Epithelial cell of esophagus (primary cell): ENCODE results near the gene PADI1.

Experiments used
- DNase-seq: peaks from one replicate; pipeline ENCODE4 v3.0.0; 2010; ENCODE audit warnings: low read depth
- H3K4me3 ChIP-seq: 2 replicates; pipeline ENCODE4 v1.5.1; 2011; ENCODE audit warnings: mild to moderate bottlenecking, low read length, control low read depth
- CTCF ChIP-seq: IDR thresholded peaks from 2 replicates; pipeline ENCODE4 v1.5.1; 2011; ENCODE audit warnings: low read depth, mild to moderate bottlenecking, low read length, control low read depth, inconsistent platforms; ENCODE audit not compliant: insufficient read depth; ENCODE audit errors: missing control alignments

PADI1 gene

DNA sequence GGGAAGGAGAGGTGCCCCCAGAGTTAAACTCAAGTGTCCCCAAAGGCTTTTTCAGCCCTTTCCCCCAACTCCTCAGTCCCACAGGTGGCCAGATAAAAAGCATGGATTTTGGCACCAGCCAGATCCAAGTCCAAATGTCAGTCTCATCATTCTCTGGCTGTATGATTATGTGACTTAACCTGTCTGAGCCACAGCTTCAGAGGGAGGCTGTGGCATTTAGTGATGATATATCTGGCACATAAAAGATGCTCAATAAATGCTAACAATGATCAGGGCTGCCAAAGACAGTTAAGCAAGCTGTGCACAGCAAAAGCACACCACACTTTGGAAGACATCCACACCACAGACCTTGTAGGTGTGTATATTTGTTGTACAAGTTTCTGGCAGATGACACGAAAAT lies 38.3 kb downstream of the PADI1 start:
- DNase-seq: no peak
- H3K4me3 ChIP-seq: no peak overlapping the region
- TF ChIP-seq CTCF: no peak

DNA sequence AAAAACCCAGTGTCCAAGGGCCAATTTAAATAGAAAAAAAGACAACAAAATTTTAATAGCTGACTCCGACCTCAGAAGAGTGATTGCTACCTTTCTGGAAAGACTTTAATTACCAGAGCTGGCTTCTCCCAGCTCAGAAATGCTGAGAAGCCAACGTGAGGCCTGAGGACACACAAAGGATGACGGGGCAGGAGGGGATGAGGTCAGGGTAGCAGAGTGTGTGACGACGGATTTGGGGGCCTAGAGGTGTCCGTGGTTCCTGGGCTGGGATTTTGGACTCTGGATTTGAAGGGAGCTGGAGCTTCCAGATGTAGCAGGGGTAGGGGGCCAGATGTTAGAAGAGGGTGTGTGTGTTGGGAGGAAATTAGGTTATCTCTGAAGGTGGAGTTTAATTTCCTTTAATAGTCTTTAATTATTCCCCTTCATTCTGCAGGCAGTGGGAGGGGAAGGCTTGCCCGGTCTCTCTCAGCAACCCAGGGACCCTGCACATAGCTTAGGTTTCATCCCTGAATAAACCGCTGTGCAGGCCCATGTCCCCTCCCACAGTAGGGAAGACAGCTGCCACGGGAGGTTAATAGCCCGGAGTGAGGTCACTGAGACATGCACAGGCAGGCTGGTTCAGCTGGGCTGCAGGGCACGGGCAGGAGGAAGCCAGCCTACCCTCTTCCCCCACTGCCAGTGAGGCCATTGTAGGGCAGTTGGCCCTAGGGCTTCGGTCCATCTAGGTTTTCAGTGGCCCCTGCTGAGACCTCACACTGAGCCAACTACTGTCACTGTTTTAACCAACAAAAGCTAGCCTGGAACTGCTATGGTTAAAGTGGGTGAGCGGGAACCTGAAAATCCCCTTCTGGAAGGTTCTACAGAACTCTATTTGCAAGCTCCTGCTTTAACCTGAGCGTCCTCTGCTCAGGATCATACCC lies 40.2 kb downstream of the PADI1 start:
- DNase-seq: peak; percentile 63
- no peak overlapping the region for H3K4me3 ChIP-seq
- TF ChIP-seq CTCF: no peak

DNA sequence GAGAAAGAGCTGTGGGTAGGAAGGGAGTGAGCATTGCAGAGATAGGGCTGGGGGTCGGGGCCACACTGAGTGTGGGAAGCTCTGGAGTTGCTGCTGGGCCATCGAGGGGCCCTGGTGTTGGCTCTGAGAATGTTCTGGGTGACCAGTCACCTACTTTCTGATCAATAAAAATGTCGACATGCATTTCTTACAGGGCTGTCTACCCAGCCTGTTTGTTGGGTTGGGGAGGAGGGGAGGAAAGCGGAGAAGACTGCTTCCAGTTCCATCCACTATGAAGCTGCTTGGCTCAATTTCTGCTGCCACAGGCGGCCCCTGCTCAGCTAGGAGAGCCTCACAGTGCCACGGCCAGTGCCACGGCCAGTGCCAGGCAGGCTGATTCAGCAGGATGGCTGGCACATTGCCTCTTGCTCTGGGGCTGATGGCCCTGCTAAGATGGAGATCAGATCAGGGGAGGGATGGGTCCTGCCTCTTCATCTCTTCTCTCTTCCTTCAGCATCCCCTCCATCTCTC lies 40.9 kb downstream of the PADI1 start:
- no peak for DNase-seq
- H3K4me3 ChIP-seq: no peak overlapping the region
- no peak for TF ChIP-seq CTCF

- no peak overlapping the region for H3K4me3 ChIP-seq
- TF ChIP-seq CTCF: no peak
- no peak for DNase-seq
These were observed 42.0 kb downstream of the PADI1 start for GRCh38 chr1:17246971-17247370.

- no peak for TF ChIP-seq CTCF
These were observed 43.9 kb downstream of the PADI1 start, which contains the start of gene PADI3 for GRCh38 chr1:17248781-17249180. Gene PADI3, plus strand, starts transcription at chr1:17249098. Its CDS starts 40 bp downstream, at chr1:17249138.

DNA sequence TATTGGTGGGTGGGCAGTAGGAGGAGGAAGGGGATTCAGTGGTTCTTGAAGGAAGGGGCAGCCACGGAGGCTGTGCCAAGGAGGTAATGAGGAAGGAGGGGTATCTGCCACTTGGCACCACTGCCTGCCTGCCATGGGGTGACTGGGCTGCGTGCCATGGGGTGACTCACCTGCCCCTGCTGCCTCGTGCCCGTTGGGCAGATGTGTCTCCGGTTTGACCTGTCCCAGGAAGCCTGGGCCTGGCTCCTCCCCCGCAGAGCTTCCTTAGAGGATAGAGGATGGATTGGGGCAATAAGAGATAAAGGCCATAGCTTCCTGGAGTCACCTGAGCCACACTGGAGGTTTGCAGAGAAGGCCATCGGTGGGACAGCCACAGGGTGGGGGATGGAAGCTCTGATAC lies 45.7 kb downstream of the PADI1 start:
- H3K4me3 ChIP-seq: no peak overlapping the region
- DNase-seq: peak; percentile 93
- no peak for TF ChIP-seq CTCF

More at GRCh38 chr1:17248781-17249180, 43.9 kb downstream of the PADI1 start, which contains the start of gene PADI3:
- DNase-seq: no peak
- no peak within 1 kb of the TSS for H3K4me3 ChIP-seq
